ENCODE results near the gene ARHGAP22.

The ARHGAP22 gene

GRCh38 chr10:48587819-48588218, 17.1 kb downstream of the ARHGAP22 start:
- no peak for DNase-seq (ENCODE audit: low read depth)

DNA sequence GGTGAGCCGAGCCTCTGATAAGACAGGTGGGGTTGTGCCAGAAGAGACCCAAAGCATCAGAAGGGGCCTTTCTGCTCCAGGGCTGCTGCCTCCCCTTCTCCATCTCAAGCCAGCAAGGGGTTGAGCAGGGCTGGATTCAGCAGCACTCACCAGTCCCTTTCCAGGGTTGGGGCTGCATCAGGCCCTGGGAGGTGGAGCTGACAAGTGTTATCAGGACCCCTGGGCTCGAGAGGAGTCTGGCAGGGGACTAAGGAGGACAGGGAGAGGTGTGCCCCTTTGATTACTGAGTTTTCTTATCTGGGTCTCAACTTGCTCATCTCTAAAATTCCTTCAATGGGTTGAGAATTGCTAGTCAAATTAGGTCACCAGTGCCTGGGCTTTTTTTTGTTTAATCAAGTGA, 17.8 kb downstream of the ARHGAP22 start:
- DNase-seq (ENCODE audit: low read depth), result no peak

- no peak for DNase-seq (ENCODE audit: low read depth)
Observed at GRCh38 chr10:48582970-48583369, 21.9 kb downstream of the ARHGAP22 start.

GRCh38 chr10:48580236-48580635, 24.6 kb downstream of the ARHGAP22 start:
- no peak for DNase-seq (ENCODE audit: low read depth)

GRCh38 chr10:48579251-48579960, 25.5 kb downstream of the ARHGAP22 start:
- DNase-seq (ENCODE audit: low read depth), result no peak

DNA sequence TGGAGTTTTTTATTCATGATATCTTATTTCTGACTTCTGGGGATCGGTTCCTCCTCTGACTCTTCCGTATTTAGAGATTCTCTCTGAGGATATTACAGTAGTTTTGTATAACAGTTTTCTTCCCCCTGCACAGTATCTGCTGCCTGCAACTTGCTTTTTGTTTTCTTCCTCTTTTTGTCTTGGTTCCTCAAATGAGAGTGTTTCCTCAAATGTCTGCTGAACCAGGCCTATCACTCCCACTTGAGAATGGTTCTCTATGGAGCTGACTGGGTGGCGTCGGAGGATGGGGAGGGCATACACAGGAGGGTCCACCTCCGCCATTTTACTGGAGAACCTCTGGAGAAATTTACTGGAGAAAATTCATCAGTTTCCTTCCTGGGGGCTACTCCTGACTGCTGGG, 27.7 kb downstream of the ARHGAP22 start:
- DNase-seq (ENCODE audit: low read depth), result no peak

DNA sequence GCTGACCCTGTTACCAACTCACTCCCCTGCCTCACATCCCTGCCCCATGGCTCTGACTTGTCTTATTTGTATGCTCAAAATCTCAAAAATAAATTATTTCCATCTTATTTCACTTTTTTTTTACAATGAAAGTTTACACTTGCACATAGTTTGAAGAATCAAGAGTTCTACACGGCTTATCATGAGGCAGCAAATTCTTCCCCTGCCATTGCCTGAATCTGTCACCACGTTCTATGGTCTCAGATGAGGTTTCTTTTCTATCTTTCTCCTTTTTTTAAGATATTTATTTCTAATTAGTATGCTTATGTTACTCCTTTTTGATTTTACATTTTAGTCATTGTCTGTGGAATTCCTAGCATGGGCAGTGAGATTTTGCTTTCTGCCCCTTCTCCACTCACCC, 28.4 kb downstream of the ARHGAP22 start:
- no peak for DNase-seq (ENCODE audit: low read depth)

DNA sequence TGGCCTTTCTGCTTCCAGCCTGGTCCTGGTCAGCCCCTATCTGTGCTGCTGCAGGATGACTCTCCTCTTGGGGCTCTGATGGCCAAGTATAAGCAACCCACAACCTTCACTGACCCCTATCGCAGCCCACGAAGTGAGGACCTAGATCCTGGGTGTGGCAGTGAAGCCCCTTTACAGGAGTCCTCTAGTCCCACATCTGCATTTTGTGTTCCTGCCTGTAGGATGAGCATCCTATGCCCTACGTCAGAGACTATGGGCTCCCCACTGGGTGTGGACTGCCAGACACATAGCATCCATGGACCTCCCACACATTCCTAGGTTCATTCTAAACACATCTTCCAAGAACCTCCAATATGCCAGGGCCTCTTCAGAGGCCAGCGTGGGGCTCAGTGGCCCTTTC, 29.0 kb downstream of the ARHGAP22 start:
- DNase-seq (ENCODE audit: low read depth), result no peak

GRCh38 chr10:48574817-48575380, 30.0 kb downstream of the ARHGAP22 start:
- no peak for DNase-seq (ENCODE audit: low read depth)

DNA sequence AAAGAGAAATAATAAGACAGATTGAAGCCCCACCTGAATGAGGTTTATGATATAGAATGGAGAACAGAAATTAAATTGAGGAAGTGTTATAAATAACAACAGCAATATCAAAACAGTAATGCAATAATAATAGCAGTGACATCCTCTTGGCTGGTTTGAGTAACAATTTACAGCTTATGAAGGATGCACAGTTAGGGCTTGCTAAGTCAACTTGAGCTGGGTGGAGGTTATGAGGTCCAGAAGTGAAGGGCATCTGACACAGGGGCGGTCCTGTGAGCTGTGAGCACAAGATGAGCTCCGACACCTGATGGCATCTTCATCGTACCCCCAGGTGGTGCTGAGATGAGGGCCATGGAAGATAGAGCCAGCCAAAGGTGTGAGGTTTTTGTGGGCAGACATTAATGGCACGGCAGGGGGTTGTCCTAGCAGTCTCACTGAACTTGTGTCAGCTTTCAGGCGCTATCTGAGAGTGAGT, 30.5 kb downstream of the ARHGAP22 start:
- no peak for DNase-seq (ENCODE audit: low read depth)

- DNase-seq (ENCODE audit: low read depth), result no peak
Observed at GRCh38 chr10:48573045-48573444, 31.8 kb downstream of the ARHGAP22 start.

GRCh38 chr10:48572414-48572813, 32.5 kb downstream of the ARHGAP22 start:
- no peak for DNase-seq (ENCODE audit: low read depth)

GRCh38 chr10:48568546-48568945, 36.3 kb downstream of the ARHGAP22 start:
- no peak for DNase-seq (ENCODE audit: low read depth)

GRCh38 chr10:48568131-48568530, 36.7 kb downstream of the ARHGAP22 start:
- DNase-seq (ENCODE audit: low read depth), result no peak

DNA sequence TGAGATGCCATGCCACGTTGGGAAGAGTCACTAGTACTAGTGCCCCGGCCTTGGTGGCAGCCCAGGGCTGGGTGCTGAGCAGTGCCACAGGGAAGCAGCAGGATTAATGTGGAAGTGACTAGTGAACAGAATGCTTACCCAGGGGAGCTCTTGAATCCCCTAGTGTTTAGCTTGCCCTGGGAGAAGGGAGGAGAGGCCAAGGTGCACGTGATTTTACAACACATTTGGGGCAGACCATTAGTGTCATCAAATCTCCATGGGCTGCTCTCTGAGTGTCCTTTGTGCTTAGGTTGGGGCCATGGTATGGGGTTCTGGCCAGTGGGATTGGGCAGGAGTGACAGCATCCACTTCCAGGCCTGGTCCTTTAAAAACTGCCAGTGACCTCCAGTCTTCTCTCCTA, 37.5 kb downstream of the ARHGAP22 start:
- no peak for DNase-seq (ENCODE audit: low read depth)

DNA sequence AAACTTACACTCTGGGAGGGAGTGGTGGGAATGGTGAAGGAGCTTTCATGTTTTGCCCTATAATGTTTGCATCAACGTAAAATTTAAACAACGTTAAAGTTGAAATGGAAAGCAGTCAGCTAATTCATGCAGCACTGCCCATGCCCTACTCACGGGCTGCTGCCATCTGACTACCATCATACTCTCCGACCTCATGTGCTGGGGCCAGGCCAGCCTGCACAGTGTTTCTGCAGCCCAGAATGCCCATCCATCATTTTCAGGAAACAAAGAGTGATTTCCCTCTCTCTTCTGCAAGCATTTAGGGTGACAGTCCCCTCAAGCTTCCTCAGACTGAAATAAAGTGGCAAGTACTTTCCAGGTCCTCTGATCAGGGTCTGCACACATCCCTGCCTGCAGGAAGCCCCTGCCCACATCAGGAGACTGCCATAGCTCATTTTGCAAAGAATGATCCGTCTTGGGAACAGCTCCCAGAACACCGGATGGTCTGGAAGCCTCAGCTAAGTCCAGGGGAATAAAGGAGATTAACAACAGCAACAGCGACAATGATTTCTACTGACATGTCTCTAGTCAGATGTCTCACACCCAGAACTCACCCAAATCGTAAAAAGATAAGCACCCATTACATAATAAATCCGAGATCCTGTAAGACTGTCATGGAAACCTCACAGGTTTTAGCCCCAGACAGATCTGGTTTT, 40.3 kb downstream of the ARHGAP22 start:
- no peak for DNase-seq (ENCODE audit: low read depth)

GRCh38 chr10:48557511-48558123, 47.3 kb downstream of the ARHGAP22 start:
- DNase-seq (ENCODE audit: low read depth), result no peak

DNA sequence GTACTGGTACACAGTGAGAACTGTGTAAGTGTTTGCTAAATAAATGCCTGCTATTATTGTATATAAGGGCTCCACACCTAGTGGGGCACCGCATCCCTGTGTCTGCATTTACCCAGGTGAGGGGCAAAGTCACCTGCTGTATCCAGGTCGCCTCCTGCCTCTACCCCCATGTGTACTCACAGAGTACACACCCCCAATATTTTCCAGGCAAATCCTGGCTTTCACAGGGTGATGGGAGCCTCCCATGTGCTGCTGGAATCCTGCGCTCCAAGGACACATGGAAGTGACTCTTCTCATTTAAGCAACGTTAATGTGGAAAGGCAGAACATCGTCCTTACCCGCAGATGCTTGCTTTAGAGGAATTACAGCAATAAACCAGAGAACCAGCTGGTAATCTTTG, 48.2 kb downstream of the ARHGAP22 start:
- no peak for DNase-seq (ENCODE audit: low read depth)

- DNase-seq (ENCODE audit: low read depth), result no peak
Observed at GRCh38 chr10:48556065-48556464, 48.8 kb downstream of the ARHGAP22 start.

- no peak for DNase-seq (ENCODE audit: low read depth)
Observed at GRCh38 chr10:48555310-48556042, 49.4 kb downstream of the ARHGAP22 start.

- DNase-seq (ENCODE audit: low read depth), result no peak
Observed at GRCh38 chr10:48554656-48555055, 50.2 kb downstream of the ARHGAP22 start.

- no peak for DNase-seq (ENCODE audit: low read depth)
Observed at GRCh38 chr10:48554246-48554645, 50.6 kb downstream of the ARHGAP22 start.
